ENCODE data around the gene RBM33.

Gene RBM33

GRCh38 chr7:155751409-155751808 is 106.9 kb downstream of the RBM33 start:
- DNase-seq, result no peak

GRCh38 chr7:155752756-155753445 is 108.4 kb downstream of the RBM33 start:
- DNase-seq, result no peak

DNA sequence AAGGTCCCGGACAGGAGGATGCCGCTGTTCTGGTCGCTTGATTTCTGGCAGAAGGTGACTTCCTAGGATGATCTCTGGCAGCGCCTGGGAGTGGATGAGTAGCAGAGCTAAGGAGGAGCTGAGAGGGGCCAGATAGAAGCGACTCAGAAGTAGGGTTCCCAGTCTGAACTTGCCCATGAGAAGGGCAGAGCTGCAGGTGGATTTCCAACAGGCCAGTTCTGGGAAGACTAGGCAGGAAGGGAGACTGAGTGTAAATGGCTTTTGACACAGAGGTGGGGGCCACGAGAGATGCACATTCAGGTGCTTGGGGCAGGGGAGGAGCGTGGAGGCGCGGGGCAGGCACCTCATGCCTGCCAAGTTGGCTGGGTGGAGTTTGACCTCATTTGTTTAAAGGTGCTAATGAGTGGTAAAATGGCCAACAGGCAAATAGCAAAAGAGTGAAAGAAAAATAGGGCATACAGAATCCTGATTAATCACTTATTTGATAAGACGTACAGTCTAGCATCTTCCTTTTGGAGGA is 109.0 kb downstream of the RBM33 start:
- no peak for DNase-seq

- DNase-seq, result no peak
Observed at GRCh38 chr7:155754165-155754564, 109.7 kb downstream of the RBM33 start.

DNA sequence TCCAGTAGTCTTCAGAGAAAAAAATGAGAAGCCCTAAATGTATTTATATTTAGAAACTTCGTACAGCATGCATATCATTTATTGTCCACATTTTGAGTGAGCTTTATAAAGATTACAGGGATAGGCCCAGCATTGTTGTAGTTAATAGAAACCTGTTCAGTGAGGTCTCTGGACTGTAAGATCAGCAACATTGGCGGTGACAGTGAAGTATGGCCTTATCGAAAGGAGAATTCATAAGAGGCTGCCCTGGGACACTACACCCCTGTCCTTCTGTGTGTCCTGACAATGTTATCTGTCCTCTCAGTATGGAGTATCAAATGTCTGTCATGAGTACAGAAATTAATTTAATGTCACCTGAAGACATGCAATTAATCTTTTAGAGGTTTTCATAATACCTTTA is 110.6 kb downstream of the RBM33 start:
- no peak for DNase-seq

DNA sequence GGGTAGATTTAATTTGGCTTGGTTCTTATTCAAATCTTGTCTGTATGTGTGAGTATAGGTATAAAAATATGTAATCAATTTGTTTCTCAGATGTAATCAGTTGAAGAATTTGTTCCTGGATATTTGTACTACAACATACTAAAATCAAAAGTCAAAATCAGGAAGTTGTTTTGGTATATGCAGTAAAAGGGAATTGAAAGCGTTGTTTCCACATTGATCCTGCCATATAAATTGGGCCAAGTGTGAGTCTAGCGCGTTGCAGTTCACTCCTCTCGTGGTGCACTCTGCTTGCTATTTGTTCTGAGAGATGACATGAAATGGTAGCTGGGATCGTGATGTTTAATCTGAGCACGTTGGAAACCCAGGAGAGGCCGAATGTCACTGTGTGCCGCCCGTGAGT is 111.9 kb downstream of the RBM33 start:
- DNase-seq, result no peak

- no peak for DNase-seq
Observed at GRCh38 chr7:155758348-155758747, 113.9 kb downstream of the RBM33 start.

GRCh38 chr7:155759740-155760430 is 115.4 kb downstream of the RBM33 start:
- DNase-seq, result no peak

- DNase-seq, result no peak
Observed at GRCh38 chr7:155761162-155761561, 116.7 kb downstream of the RBM33 start.

DNA sequence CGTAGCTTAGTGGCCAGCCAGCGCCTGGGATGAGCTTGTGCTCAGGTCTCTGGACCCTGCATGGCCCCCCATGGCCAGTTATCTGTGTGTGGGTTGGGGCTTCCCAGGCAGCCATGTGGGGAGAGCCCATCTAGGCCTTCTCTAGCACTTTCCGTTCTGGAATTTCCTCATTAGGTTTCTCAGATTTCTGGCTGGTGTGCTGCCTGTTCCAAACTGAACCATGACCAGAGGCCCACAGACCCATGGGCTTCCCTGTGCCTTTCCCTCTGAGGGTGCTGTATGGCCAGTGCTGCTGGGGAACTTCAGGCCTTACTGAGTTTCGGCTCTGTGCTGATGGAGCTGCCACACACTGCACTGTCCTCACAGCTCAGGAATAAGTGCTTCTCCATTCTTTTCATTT is 117.6 kb downstream of the RBM33 start:
- no peak for DNase-seq

GRCh38 chr7:155762655-155763054 is 118.2 kb downstream of the RBM33 start:
- no peak for DNase-seq

GRCh38 chr7:155763122-155763521 is 118.7 kb downstream of the RBM33 start:
- no peak for DNase-seq

DNA sequence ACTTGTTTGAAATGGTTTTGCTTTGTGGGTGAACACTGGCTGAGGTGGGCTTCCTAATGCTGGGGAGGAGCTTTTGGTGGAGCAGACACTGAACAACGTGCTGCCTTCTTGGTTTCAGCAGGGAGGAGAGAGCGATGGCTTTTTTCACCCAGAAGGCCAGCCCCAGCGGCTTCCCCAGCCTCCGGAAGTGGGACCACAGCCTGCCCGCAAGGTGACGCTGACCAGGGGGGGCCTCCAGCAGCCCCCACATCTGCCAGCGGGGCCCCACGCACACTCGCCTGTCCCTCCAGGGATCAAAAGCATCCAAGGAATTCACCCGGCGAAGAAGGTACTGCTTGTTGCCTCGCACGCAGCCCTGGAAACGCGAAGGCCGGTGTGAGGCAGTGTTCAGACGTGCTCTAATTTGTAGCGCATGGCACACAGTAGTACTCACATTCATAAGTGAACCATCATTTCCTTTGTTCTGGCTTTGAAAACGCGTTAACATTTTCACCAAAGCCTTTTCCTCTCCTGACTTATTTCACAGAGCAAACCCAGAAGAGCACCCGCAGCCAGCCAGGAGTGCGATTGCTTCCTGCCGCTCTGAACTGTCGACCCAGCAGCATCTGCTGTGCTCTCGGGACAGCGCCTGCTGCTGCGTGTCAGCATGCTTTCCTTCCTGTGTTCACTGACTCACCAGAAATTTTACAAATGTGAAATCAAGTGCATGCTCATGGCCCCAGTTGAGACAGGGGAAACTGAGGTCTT is 119.4 kb downstream of the RBM33 start:
- peak; percentile 40 to 47 for DNase-seq

DNA sequence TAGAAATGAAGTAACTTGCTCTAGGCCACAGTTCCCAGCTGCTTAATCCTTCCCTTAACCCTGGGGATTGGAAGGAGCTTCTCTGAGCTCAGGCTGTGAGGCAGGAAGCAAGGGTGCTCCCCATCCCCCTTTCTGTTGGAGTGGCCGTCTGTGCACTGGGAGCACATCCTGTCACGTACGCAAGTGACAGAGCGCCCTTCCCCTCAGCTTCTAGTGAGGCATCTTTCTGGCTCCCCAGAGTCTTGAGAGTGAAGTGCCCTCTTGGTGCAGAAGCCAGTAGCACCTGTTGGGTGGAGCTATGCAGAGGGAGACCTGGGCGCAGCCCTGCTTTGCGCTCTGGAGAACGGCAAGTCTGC is 120.0 kb downstream of the RBM33 start:
- peak; percentile 32 for DNase-seq

DNA sequence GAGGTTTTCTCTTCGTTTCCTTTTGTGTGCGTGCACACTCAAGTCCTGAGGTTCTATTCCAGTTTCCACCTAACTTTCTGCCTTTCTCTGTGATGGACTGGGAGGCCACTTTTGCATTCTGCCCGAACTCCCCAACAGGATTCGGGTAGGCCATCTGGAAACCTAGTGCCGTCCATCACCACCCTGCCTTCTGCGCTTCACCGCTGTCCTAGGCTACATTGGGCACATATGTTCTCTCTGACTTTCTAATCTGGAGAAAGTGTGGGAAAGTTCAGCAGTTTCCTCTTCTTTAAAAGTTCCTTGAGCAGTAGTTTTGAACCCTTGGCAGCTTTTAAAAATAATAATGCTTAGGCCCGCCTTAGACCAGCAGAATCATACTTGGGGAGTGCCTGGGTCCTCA is 121.0 kb downstream of the RBM33 start:
- no peak for DNase-seq

GRCh38 chr7:155766386-155766785 is 121.9 kb downstream of the RBM33 start:
- no peak for DNase-seq

DNA sequence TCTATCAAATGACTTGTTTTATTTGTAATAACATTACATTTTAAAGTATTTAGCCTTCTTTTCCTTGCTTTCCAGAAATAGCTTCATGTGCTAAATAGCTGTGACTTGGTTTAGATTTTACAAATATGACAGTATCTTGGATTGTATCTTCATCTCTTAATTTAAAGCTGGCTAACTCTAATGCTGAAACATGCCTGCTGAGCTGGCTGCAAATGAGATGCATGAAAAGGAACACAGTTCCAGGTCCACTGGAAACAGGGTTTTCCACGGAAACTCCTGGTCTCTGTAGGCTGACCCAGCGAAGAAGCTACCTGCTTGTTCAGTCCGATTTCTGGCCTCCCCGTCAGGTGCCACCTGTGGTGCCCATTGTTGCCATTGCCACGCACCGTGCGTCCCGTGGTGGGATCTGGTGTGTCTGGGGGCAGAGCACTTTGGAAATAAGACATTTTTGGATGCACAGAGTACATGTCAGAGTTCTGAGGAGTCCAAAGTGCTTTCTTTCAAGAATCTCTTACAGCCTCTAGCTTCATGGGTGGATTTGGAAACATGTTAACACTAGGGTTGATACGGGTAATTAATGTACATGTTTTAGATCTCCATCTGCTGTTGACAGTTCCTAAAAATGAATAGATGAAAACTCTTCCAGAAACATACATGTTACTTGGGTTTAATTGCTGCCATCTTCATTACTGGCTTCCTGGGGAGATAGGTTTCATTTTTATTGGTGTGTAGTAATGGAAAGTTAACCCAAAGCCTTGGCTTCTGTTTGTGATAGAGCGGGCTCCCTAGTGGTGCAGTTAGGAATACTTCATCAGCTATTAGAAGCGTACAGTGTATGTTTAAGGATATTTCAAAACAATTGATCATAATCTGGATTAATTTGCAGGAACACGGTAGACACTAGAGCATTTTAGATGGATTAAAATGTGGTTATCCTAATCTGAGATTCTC is 122.8 kb downstream of the RBM33 start:
- no peak for DNase-seq

GRCh38 chr7:155769701-155770100 is 125.2 kb downstream of the RBM33 start:
- DNase-seq, result no peak

DNA sequence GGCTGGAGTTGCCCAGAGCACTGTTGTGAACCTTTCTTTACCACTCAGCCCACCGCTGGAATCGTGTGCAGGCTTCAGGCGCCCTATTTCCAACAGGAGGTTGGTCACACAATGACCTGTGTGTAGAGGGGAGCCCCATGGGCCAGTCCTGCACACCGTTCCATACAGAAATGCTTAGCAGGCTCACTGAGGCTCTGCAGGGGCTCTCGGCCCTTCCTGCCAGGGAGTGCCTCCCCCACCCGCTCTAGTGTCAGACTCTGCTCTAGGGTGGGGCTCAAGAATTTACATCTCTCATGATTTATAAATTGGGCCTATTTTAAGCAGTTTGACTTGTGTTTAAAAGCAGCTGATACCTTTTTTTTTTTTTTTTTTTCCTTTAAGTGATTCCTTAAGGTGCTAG is 125.8 kb downstream of the RBM33 start:
- DNase-seq, result no peak

DNA sequence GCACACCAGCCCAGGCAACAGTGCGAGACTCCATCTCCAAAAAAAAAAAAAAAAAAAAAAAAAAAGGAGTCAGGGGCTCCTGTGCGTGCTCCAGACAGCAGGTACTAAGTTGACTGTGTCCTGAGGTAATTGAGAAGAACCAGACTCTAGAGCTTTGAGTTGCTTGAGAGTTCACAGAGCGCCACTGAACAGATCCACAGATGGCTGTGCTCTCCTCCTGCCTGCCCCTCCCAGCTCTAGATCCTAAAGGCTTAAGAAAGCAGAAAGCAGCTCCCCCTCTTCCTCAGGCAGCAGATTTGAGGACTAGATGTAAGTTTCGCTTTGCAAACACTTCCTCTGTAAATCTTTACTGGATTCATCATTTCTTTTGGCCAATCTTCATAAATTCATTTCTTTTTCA is 129.1 kb downstream of the RBM33 start:
- DNase-seq, result no peak

GRCh38 chr7:155774947-155775346 is 130.5 kb downstream of the RBM33 start:
- DNase-seq, result no peak

DNA sequence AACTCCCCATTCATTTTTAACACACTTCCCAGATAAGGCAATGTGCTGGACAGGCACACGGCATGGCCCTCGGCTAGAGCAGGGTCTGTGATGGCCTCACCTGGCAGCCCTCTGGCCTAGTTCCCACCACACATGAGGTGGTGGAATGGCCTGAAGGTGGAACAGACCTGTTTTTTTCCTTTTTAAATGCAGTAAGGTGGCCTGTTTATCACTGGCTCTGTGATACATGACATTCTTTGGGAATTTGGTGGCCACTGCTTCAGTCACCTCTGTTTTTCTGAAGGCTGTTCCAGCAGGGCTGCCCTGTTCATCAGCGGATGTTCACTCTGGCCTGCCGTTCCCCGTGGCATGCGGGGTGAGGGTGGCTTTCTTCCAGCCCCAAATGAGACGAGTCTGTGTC is 131.2 kb downstream of the RBM33 start:
- no peak for DNase-seq

- DNase-seq, result no peak
Observed at GRCh38 chr7:155776606-155777005, 132.1 kb downstream of the RBM33 start.

All from stimulated activated CD4-positive, alpha-beta T cell treated with anti-CD3 and anti-CD28 coated beads, Interleukin-2, amount 100 ng/mL, for 48 hours (primary cell).